GM21360 (cell line): ENCODE data around the gene NCOA3.

Experiments
- ATAC-seq: cut with Tn5 transposase; IDR thresholded peaks from one replicate; pipeline ENCODE4 v1.9.1; 2021; ENCODE audit warnings: mild to moderate bottlenecking, moderate library complexity; ENCODE audit not compliant: unreplicated experiment

The NCOA3 gene

GRCh38 chr20:47622118-47622665, 120.5 kb downstream of the NCOA3 start:
- ATAC-seq: no peak

DNA sequence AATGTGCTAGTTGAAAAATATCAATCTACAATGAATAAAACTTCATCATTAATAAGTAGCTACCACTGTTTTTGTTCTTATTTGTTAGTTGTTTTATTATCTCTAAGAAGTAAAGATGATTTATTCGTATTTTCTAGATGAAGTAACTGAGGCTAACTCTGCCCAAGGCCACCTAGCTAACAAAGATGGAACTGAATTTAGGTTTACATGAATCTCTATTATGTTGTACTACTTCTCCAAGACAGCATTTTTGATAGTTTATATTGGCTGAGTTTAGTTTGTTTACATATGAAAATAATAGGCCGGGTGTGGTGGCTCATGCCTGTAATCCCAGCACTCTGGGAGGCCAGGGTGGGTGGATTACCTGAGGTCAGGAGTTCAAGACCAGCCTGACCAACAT, 121.5 kb downstream of the NCOA3 start:
- no peak for ATAC-seq

- ATAC-seq: no peak
These were observed 125.9 kb downstream of the NCOA3 start for GRCh38 chr20:47627540-47627939.

DNA sequence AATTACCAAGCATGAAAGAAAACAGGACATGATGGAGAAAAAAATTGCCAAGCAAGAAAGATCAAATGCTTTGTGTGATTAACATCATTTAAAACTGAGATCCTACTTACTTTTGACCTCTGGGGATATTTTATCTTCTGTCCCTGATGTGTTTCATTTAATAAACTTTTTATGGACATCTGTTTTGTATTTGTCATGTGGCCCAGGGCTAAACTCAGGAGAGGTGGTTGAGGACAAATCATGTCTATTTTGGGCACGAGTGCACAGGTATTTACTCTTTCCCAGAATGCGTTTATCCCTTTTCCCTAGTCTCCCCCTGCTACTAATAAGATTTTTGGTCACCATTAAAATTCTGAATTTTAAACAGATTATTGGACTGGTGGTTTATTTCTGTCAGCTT, 128.2 kb downstream of the NCOA3 start:
- ATAC-seq: no peak

- ATAC-seq: no peak
These were observed 129.4 kb downstream of the NCOA3 start for GRCh38 chr20:47631078-47631477.

DNA sequence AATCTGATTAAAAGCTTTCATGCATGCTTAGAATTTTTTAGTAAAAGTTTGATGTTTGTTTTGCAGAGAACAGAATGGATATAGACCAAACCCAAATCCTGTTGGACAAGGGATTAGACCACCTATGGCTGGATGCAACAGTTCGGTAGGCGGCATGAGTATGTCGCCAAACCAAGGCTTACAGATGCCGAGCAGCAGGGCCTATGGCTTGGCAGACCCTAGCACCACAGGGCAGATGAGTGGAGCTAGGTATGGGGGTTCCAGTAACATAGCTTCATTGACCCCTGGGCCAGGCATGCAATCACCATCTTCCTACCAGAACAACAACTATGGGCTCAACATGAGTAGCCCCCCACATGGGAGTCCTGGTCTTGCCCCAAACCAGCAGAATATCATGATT, 133.6 kb downstream of the NCOA3 start:
- ATAC-seq: no peak

DNA sequence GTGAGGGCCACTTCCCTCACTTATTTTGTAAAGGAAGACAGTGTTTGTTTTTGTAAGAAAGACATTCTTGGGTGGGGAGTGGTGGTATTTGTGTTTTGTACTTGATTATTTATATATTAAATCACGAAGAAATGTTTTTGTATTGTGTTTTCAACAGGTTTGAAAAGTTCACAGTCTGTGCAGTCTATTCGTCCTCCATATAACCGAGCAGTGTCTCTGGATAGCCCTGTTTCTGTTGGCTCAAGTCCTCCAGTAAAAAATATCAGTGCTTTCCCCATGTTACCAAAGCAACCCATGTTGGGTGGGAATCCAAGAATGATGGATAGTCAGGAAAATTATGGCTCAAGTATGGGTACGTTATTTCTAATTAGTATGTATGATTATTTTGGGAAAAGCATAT, 137.2 kb downstream of the NCOA3 start:
- ATAC-seq: no peak

DNA sequence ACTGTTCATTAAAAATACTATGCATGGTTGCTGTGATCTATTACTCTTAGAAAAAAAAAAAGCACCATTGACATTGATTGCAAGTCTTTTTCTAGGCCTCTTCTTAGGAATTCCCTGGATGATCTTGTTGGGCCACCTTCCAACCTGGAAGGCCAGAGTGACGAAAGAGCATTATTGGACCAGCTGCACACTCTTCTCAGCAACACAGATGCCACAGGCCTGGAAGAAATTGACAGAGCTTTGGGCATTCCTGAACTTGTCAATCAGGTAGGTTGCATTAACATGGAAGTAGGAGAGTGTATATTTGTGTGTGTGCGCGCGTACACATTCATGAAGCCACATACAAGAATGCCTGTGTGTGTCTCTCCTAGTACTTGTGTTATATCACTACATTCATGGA, 140.4 kb downstream of the NCOA3 start:
- ATAC-seq: no peak

DNA sequence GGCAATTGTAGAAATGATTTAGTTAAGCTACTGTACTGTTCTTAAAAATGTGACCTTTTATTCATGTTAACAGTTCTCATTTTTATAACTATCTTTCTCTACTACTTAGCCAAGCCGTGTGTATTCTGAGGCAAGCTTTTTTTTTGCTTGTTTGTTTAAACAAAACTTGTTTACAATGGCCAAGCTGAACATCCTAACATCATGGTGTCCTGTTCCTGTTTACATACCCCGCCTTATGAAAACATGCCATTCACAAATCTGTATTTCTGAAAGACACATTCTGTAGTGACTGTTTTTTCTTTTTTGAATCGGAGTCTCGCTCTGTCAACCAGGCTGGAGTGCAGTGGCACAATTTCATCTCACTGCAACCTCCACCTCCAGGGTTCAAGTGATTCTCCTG, 140.9 kb downstream of the NCOA3 start:
- no peak for ATAC-seq

- no peak for ATAC-seq
These were observed 143.9 kb downstream of the NCOA3 start for GRCh38 chr20:47645632-47646031.

DNA sequence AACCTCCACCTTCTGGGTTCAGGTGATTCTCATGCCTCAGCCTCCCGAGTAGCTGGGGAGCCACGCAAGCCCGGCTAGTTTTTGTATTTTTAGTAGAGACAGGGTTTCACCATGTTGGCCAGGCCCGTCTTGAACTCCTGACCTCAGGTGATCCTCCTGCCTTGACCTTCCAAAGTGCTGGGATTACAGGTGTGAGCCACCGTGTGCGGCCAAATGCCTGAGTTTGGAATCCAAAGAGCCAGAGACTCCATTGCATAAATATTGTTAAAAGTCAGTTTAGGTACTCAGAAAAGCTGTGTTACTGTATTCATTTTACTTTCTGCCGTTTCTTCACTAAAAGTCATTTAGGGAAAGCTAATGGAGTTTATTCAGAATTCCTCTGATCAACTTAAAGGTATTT, 146.3 kb downstream of the NCOA3 start:
- no peak for ATAC-seq

- ATAC-seq: no peak
These were observed 147.3 kb downstream of the NCOA3 start for GRCh38 chr20:47648943-47649342.

DNA sequence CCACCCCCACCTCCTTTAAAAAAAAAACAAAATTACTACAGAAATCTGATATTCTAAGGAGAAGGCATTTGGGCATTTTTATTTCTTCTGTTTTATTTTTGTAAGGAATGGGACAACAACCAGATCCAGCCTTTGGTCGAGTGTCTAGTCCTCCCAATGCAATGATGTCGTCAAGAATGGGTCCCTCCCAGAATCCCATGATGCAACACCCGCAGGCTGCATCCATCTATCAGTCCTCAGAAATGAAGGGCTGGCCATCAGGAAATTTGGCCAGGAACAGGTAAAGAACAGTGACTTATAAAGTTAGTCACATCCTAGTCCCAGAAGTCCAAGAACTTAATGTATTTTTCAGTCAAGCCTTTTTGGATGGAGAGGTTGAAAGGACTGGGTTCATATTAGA, 150.6 kb downstream of the NCOA3 start:
- no peak for ATAC-seq

GRCh38 chr20:47652794-47653193, 151.1 kb downstream of the NCOA3 start:
- ATAC-seq: no peak

DNA sequence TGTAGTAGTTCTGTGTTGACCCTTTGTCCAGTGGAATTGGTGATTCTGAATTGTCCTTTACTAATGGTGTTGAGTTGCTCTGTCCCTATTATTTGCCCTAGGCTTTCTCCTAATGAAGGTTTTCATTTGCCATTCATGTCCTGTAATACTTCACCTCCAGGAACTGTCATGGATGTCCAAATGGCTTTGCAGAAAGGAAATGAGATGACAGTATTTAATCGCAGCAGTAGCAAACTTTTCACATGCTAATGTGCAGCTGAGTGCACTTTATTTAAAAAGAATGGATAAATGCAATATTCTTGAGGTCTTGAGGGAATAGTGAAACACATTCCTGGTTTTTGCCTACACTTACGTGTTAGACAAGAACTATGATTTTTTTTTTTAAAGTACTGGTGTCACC, 152.2 kb downstream of the NCOA3 start:
- ATAC-seq: no peak

DNA sequence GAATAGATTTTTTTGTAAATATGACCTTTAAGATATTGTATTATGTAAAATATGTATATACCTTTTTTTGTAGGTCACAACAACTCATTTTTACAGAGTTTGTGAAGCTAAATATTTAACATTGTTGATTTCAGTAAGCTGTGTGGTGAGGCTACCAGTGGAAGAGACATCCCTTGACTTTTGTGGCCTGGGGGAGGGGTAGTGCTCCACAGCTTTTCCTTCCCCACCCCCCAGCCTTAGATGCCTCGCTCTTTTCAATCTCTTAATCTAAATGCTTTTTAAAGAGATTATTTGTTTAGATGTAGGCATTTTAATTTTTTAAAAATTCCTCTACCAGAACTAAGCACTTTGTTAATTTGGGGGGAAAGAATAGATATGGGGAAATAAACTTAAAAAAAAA, 152.7 kb downstream of the NCOA3 start:
- no peak for ATAC-seq

DNA sequence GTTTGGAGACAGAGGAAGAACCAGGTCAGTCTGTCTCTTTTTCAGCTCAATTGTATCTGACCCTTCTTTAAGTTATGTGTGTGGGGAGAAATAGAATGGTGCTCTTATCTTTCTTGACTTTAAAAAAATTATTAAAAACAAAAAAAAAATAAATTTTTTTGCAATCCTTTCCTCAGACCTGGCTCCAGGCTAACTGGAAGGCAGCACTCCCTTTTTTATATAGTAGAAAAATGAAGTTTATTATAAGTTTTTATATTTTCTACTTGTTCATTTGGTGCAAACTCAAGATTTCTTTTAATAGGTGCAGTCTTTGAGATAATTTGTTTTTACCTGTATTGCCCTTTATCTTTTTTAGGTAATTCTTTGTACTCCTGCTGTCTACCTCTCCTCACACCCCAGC, 153.9 kb downstream of the NCOA3 start:
- no peak for ATAC-seq

- ATAC-seq: no peak
These were observed 154.6 kb downstream of the NCOA3 start for GRCh38 chr20:47656318-47656717.

DNA sequence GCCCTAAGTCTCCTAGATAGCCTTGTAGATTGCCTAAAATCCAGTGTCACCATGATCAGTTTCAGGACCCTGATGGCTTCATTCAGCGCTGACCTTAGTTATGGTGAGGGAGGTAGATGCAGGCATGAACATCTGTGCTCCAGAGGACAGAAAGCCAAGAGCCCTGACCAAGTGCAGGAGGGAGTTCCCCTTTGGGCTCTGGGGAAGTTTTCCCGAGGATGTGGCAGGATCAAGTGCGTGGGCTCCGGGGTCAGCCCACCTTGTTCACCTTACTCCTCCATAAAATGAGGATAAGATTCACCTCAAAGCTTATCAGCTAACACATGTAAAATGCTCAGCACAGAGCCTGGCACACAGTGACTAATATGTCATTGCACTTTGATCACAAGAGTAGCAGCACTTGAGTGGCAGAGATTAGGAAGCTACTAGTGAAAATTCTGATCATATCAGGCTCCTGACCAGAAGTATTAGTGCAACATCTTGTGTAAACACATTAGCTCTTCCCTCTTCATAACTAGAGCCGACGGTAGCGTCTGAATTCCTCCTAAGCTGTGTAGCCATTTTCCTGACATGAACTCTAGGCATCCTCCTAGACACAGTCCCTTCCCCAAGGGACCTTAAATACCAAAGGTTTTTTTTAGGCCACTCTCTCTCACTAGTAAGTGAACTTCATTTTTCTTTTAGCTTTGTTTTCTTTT, 158.4 kb downstream of the NCOA3 start:
- ATAC-seq: no peak

- ATAC-seq: no peak
These were observed 158.9 kb downstream of the NCOA3 start for GRCh38 chr20:47660602-47660905.

GRCh38 chr20:47660983-47661700, 159.5 kb downstream of the NCOA3 start:
- ATAC-seq: no peak

DNA sequence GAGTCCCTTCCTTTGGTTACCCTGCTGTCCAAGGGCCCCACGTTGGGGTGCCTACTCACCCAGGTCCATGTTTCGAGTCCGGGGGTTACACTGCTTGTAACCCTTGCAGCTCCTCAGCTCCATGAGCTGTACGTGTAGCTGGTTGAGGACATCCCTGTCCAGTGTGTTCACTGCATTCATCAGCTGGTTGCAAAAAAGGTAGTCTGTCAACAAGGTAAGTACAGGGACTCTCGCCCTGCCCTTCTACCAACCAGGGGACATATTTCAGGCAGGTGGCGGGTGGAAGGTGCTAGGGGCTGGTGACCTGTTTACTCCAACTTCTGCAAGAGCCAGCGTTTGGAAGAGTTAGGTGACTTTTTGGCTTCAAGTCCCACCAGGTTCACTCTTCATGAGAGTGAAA, 160.0 kb downstream of the NCOA3 start:
- no peak for ATAC-seq
